ENCODE data around the gene ETFB.

ETFB gene

GRCh38 chr19:51346742-51347141 is 19.4 kb downstream of the ETFB start:
- no peak for DNase-seq

DNA sequence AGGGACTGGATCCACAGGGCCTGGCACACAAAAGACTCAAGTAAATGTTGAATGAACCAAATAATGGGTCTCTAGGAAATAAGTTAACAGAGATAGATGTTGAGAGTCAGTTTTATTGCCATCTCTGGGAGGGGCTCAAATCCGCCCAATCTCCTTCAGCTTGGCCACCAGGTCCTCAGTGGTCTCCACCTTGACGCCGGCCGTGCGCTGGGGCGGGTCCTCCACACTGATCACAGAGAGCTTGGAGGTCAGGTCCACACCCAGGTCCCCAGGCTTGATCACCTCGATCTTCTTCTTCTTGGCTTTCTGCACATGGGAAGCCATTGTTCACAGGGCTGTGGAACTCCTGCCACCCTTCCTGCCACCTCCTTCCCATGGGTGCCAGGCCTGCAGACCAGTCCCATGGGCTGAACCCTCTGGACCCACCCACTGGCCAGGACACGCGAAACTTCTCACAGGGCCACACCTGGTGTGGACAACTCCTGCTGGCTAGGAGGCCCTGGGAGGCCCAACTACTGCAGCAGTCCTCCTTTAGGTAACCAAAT is 21.0 kb downstream of the ETFB start:
- DNase-seq = no peak

DNA sequence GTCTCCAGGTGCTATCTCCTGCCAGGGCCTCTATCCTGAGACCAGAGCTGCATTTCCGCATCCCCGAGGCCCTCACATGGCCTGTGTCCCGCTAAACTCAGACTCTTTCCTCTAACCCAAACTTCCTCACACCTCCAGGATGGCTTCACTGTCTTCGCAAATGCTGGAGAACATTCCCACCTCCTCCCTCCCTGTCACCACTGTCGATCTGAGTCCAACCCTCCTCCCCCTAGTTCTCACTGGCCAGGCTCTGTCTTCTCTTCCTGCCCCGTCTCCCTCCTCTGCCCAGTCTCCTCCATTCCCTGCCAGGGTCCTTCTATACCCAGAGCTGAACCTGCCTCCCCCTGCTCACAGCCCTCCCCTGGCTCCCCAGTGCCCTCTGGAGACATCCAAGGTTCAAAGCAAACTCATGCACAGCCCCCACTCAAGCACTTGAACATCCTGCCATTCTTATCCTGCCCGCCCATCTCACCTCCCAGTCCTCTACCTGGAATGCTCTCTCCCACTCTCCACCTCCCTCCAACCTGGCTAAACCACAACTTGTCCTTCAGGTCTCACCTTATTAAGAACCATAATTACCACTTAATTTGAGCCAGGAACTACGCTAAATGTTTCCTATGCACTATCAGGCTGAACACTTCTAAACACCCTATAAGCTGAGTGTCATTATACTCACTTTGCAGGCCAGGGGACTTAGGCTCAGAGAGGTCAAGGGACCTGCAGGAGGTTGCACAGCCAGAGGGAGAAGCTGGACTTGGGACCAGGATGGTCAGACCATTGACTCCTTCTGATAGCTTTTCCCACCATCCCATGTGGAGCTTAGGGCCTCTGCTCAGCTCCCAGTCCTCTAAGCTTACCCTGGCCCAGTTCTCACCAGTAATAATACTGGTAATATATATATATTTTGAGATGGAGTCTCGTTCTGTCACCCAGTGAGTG is 23.3 kb downstream of the ETFB start:
- no peak for DNase-seq

- no peak for DNase-seq
These were observed 24.1 kb downstream of the ETFB start, which contains the start of gene VSIG10L for GRCh38 chr19:51341976-51342580. Gene VSIG10L, minus strand, starts transcription at chr19:51342139. Its CDS starts 15 bp downstream, at chr19:51342124.

DNA sequence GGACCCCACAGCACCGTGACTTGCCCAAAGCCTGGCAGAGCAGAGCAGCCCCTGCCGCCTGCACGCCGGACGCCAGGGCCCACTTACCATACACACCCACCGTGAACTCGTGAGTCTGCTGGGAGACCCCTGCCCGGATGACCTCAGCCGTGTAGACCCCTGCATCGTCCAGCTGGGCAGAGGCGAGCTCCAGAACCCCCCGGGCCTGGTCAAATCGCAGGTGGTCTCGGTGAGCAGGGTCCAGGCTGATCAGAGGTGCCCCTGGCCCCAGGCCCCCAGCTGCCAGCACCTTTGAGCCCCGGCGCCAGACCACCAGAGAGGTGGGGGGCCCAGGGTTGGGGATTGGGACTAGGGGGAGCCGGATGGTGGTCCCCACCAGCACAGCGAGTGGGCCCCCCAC is 25.1 kb downstream of the ETFB start:
- no peak for DNase-seq

GRCh38 chr19:51339687-51340656 is 26.2 kb downstream of the ETFB start:
- DNase-seq = peak; percentile 89

GRCh38 chr19:51339313-51339686 is 26.9 kb downstream of the ETFB start:
- no peak for DNase-seq

DNA sequence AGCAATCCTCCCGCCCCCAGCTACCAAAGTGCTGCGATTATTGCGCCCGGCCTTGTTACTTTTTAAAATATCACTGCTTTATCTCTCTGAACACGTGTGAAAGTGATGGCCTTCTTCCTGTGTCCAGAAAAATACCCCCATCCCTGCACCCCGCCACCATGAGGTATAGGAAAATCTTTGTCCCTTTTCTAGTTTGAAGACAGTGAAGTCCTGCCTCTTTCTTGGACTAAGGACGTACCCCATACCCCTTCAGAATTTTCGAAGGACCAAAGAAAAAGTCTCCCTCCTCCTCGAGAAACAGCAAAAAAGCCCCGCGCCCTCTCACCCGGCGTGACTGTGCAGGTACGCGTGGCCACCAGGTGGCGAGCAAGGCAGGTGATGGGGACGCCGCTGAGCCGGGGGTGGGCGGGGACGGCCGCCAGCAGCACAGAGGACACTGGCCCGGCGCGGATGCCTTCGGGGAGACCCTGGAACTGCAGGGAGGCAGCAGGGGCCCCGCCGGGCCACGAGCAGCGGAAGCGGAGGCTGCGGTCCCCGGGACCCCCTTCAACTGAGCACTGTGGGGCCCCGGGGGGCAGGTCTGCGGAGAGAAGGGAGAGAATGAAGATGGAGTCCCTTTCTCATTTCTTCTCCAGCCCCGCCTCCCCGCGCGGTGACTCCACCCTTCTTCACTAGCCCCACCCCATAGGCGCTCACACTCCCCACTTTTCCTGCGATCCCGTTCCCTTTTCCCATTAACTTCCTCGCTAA is 27.4 kb downstream of the ETFB start:
- peak; percentile 86 for DNase-seq

- no peak for DNase-seq
These were observed 28.2 kb downstream of the ETFB start for GRCh38 chr19:51337861-51338562.

GRCh38 chr19:51337141-51337860 is 28.9 kb downstream of the ETFB start:
- no peak for DNase-seq

DNA sequence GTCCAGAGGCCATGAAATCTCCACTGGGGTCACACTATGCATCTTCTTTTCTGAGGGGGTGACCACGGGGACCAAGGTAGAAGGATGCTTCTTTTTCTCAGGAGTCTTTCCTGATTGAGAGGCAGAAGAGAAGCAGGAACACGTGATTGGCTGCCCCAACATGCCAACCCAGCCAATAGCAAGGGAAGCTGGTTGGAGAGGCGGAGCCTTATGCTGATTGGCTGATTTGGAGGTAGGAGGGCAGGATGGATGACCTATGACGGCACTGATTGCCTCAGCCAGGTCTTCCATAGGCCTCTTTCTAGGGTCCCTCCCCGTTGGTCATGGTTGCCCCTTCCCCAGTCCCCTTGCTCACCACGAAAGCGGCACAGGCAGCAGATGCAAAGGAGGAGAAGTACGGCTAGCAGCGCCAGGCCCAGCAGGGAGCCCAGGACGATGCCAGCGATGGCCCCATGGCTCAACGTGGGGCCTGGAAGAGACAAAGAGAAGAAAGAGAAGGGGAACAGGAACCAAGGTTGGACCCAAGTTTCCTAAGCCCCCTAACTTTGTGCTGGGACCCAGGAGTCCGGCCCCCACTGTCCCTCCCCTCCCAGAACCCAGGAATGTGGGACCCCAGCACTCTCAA is 32.2 kb downstream of the ETFB start:
- no peak for DNase-seq

GRCh38 chr19:51331716-51332115 is 34.5 kb downstream of the ETFB start:
- DNase-seq = no peak

DNA sequence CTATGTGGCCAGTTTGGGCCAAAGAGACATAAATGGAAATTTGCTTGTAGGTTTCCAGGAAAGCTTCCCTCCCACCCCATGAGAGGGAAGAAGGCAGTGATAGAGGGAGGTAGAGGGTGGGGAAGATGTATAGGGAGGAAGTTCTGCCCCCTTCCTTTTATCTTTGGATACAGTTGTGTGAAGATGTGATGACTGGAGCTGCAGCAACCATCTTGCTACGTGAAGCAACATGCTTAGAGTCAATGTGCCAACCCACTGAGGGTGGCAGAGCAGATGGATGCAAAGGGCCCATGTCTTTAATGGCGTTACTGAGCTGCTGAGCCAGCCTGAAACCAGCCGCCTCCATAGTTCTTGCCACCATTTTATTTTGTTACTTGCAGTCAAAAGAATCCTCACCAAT is 35.0 kb downstream of the ETFB start:
- no peak for DNase-seq

- DNase-seq = no peak
These were observed 35.8 kb downstream of the ETFB start for GRCh38 chr19:51330366-51330765.

DNA sequence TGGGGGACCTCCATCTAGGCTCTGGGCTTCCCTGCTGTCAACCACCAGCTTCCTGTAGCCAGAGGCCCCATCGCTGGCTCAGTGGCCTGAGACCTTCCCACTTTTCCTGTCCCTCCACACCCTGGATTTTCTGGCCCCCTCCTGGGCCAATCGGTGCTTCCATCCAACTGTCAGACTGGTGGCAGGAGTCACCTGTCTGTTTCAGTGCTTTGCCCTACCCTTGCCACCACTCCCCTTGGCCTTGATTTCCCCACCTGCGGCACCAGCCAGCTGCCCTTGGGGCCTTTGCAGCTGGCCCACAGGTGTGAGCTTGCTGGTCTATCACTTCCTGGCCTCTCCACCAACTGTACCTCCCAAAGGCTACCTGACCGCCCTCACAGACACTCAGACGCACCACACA is 36.8 kb downstream of the ETFB start:
- no peak for DNase-seq

- peak; percentile 26 to 28 for DNase-seq
These were observed 38.9 kb downstream of the ETFB start for GRCh38 chr19:51327066-51328001.

- no peak for DNase-seq
These were observed 39.7 kb downstream of the ETFB start for GRCh38 chr19:51326216-51327065.
